Cardiac muscle cell (in vitro differentiated cells and primary cell): ENCODE results near the gene PPP1R9A. TPM values are rescaled to one million over a fixed set of nuclear protein-coding genes. Genes with fewer than 3 reads are reported as not detected.
A peak's percentile ranks its signal among the peaks of the same experiment; 100 is the strongest.

ENCODE experiments used
- DNase-seq, 2 donors: peaks; one replicate each; pipeline versions ENCODE4 v3.0.0 to v3.0.0-alpha.2; 2010 to 2017; ENCODE audit warnings: low read depth in 1 of 2, low spot score in 1 of 2
- H3K27ac ChIP-seq: fragments of 200-600 bp; sonication (generic); 2 replicates; pipeline ENCODE4 v1.5.1; 2016
- H3K27me3 ChIP-seq: fragments of 200-600 bp; sonication (generic); 2 replicates; pipeline ENCODE4 v1.6.0; 2016; ENCODE audit warnings: control low read depth
- H3K36me3 ChIP-seq: fragments of 200-600 bp; sonication (generic); 2 replicates; pipeline ENCODE4 v1.5.1; 2016; ENCODE audit warnings: control low read depth
- H3K4me1 ChIP-seq: fragments of 200-600 bp; sonication (generic); 2 replicates; pipeline ENCODE4 v1.8.1; 2017; ENCODE audit warnings: low read depth, mild to moderate bottlenecking, mixed run types
- H3K4me3 ChIP-seq: fragments of 200-600 bp; sonication (generic); 2 replicates; pipeline ENCODE4 v1.5.1; 2016; ENCODE audit warnings: mild to moderate bottlenecking
- H3K9me3 ChIP-seq: fragments of 200-600 bp; sonication (generic); 2 replicates; pipeline ENCODE4 v1.5.1; 2017; ENCODE audit warnings: low read depth, mild to moderate bottlenecking, control low read depth
- polyA plus RNA-seq: library from polyadenylated mRNA; unstranded; fragments of >200 nt; fragmentation: Nextera tagmentation; extraction: Ambion mirVana; gene quantifications from 2 replicates; pipeline ENCODE4 v1.2.1, GENCODE V29; 2016
- total RNA-seq: library from RNA; depleted of rRNA; stranded (reverse); fragments of >200 nt; gene quantifications from 2 replicates; pipeline ENCODE4 v1.2.3, GENCODE V29; 2016
- TF ChIP-seq, protein P1 (sequence below): IDR thresholded peaks from 2 replicates; pipeline ENCODE4 v1.5.1; 2012; ENCODE audit warnings: low read depth, mild to moderate bottlenecking, low read length

PPP1R9A gene
- total and polyA plus RNA-seq, 2 experiments from 2014 or later = 21.4 to 41.5 TPM

DNA sequence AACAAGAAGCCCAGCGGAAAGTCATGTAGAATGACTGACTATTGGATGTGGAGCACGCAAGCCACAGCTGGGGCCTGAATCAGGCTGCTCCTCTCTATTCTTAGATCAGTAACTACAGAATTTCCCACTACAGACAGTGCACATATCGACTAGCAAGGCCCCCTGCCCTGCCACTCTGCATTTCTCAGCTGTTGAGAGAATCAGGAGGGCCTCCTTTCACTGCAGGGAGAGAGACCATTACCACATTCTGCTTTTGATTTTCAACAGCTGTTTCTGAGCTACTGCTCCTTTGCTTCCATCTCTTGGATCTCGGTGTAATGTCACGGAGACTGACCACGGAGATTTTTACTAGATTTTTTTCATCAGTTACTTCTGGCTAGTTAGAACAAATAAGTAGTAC is 343.2 kb downstream of the PPP1R9A start:
- Histone ChIP-seq H3K9me3 (no peaks in the 10 kb centered on the region), H3K4me1 (peaks cover 4% of the 10 kb centered on the region), H3K4me3 (no peak overlapping the region), H3K27me3 (no peaks in the 10 kb centered on the region), H3K27ac (peak overlapping the region; percentile 4), H3K36me3 (no peaks in the 10 kb centered on the region)
- TF ChIP-seq, protein P1, sequence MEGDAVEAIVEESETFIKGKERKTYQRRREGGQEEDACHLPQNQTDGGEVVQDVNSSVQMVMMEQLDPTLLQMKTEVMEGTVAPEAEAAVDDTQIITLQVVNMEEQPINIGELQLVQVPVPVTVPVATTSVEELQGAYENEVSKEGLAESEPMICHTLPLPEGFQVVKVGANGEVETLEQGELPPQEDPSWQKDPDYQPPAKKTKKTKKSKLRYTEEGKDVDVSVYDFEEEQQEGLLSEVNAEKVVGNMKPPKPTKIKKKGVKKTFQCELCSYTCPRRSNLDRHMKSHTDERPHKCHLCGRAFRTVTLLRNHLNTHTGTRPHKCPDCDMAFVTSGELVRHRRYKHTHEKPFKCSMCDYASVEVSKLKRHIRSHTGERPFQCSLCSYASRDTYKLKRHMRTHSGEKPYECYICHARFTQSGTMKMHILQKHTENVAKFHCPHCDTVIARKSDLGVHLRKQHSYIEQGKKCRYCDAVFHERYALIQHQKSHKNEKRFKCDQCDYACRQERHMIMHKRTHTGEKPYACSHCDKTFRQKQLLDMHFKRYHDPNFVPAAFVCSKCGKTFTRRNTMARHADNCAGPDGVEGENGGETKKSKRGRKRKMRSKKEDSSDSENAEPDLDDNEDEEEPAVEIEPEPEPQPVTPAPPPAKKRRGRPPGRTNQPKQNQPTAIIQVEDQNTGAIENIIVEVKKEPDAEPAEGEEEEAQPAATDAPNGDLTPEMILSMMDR = no peak
- DNase-seq = peak in 1 of 2 donors; percentile 25

DNA sequence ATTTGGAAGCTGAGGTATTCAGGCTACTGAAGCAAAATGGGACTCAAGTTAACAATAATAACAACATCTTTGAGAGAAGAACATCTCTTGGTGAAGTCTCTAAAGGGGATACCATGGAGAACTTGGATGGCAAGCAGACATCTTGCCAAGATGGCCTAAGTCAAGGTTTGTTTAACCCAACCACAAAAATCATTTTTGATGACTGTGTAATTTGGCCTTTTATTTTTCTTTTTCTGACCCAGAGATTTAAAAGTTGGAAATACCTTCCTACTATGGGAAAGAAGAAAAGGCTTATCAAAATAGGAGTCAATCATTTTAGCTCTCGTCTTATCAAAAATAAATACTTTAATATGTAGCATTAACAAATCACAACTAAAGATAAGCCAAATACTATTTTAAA is 344.6 kb downstream of the PPP1R9A start:
- H3K27ac ChIP-seq = no peak overlapping the region
- no peaks in the 10 kb centered on the region for H3K36me3 ChIP-seq
- H3K4me1 ChIP-seq = peaks cover 4% of the 10 kb centered on the region
- H3K9me3 ChIP-seq = no peaks in the 10 kb centered on the region
- H3K27me3 ChIP-seq = no peaks in the 10 kb centered on the region
- DNase-seq = no peak
- TF ChIP-seq, protein P1 = no peak
- no peak overlapping the region for H3K4me3 ChIP-seq

DNA sequence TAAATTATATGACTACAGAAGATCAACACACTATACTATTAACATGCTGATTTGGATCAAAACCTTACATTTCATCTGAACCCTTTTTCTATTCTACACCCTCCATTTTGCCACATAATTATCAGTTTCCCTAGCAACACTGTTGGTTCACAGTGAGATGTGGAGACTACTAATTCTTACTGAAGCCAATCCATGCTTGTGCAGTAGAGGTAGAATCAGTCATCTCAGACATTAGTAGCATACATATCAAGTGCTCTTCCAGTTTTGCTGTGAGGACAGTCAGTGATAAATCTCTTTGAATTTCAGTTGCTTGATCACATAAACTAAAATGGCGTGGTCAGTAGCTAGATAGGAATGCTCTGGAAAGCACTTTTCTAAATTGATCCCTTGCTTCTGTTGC is 346.6 kb downstream of the PPP1R9A start:
- Histone ChIP-seq H3K27me3 (no peaks in the 10 kb centered on the region), H3K36me3 (no peaks in the 10 kb centered on the region), H3K4me3 (no peak overlapping the region), H3K4me1 (peaks cover 4% of the 10 kb centered on the region), H3K9me3 (no peaks in the 10 kb centered on the region), H3K27ac (no peak overlapping the region)
- TF ChIP-seq, protein P1 = no peak
- DNase-seq = no peak

DNA sequence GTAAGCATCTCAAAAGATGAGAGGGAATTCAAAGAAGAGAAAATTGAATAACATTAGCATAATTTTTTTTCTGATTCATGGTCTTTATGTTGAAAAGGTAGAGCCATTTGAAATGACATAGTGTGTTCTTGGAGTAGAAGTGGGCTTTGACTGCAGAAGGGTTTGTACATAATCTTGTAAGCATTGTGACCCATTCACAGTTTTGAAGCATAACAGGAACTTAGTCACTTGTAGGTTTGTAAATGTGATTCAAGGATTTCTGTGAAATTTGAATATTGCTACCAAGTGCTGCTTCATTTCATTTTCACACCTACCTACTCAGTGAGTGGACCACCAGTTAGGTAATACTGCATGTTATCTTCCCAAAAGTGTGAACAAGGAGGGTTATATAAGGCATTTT is 348.3 kb downstream of the PPP1R9A start:
- Histone ChIP-seq H3K27ac (no peak overlapping the region), H3K4me3 (no peak overlapping the region), H3K36me3 (no peaks in the 10 kb centered on the region), H3K9me3 (no peaks in the 10 kb centered on the region), H3K27me3 (no peaks in the 10 kb centered on the region), H3K4me1 (no peaks in the 10 kb centered on the region)
- TF ChIP-seq, protein P1 = no peak
- DNase-seq = no peak

DNA sequence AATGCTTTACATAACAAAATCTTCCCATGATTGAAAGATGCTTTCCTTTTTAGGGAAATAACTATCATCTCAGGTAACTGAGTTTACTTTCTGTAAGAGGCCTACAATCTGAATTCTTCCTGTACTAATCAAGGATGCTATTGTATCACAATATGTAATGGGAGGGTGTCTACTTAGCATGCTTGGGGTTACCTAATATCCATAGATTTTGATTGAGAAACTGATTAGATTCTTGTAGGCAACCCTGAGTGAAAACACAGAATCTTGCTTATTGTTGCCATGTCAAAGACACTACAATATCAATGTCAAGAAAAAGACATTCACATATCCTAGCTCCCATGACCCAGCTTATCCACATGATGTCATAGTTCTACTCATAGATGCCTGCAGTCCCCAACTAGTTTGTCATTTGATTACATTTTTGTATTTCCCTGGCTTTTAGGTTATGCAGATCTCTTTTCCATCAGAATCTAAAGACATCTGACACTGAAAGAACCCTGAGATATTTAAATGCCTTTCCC is 354.6 kb downstream of the PPP1R9A start:
- Histone ChIP-seq H3K27ac (no peak overlapping the region), H3K4me3 (no peak overlapping the region), H3K4me1 (no peaks in the 10 kb centered on the region), H3K36me3 (no peaks in the 10 kb centered on the region), H3K27me3 (no peaks in the 10 kb centered on the region), H3K9me3 (no peaks in the 10 kb centered on the region)
- TF ChIP-seq, protein P1 = no peak
- no peak for DNase-seq

DNA sequence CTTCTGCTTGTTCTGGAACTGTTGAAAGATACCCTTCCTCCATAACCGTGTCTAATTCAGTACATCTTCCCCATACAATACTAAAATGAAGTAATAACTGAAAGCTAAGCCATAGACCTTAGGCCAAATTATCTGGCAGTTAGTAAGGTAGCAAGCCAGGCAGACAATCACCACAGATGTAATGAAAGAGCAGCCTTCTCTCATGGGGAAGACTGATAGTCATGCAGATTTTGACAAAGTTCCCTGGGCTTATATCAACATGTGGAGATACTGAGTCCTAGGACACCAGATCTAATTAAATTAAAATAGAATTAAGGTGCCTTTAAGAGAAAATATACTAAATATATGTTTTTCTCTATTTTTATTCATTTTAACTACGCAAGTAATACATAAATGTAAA is 355.5 kb downstream of the PPP1R9A start:
- Histone ChIP-seq H3K27me3 (no peaks in the 10 kb centered on the region), H3K9me3 (no peaks in the 10 kb centered on the region), H3K27ac (no peak overlapping the region), H3K36me3 (no peaks in the 10 kb centered on the region), H3K4me1 (no peaks in the 10 kb centered on the region), H3K4me3 (no peak overlapping the region)
- DNase-seq = no peak
- TF ChIP-seq, protein P1 = no peak
